Hematopoietic multipotent progenitor cell treated with erythropoietin and hydrocortisone succinate and interleukin-3 and kit ligand, for 4 days (in vitro differentiated cells): Measurements from ENCODE around the gene GREB1.

Experiments used
- DNase-seq: peaks from one replicate; pipeline ENCODE4 v3.0.0-alpha.2; 2015

The GREB1 gene

GRCh38 chr2:11581124-11581796, 47.4 kb downstream of the GREB1 start:
- DNase-seq: no peak

GRCh38 chr2:11581797-11582611, 48.2 kb downstream of the GREB1 start:
- DNase-seq: no peak

GRCh38 chr2:11582612-11582861, 48.7 kb downstream of the GREB1 start:
- no peak for DNase-seq

- DNase-seq: peak; percentile 79
Measured at GRCh38 chr2:11582862-11583752, 49.3 kb downstream of the GREB1 start.

GRCh38 chr2:11583840-11584524, 50.1 kb downstream of the GREB1 start:
- peak; percentile 89 for DNase-seq

- no peak for DNase-seq
Measured at GRCh38 chr2:11584525-11585056, 50.7 kb downstream of the GREB1 start.

GRCh38 chr2:11585071-11585470, 51.2 kb downstream of the GREB1 start:
- no peak for DNase-seq

- DNase-seq: no peak
Measured at GRCh38 chr2:11588228-11589110, 54.6 kb downstream of the GREB1 start.

- peak; percentile 15 for DNase-seq
Measured at GRCh38 chr2:11589316-11589940, 55.6 kb downstream of the GREB1 start.

GRCh38 chr2:11590193-11590592, 56.3 kb downstream of the GREB1 start:
- no peak for DNase-seq

GRCh38 chr2:11591091-11591490, 57.2 kb downstream of the GREB1 start:
- DNase-seq: no peak

- DNase-seq: no peak
Measured at GRCh38 chr2:11592671-11593574, 59.1 kb downstream of the GREB1 start.

GRCh38 chr2:11596801-11597200, 63.0 kb downstream of the GREB1 start:
- no peak for DNase-seq

GRCh38 chr2:11597538-11598225, 63.8 kb downstream of the GREB1 start:
- DNase-seq: no peak

GRCh38 chr2:11598228-11598731, 64.4 kb downstream of the GREB1 start:
- peak; percentile 18 for DNase-seq

- DNase-seq: no peak
Measured at GRCh38 chr2:11602563-11603204, 68.8 kb downstream of the GREB1 start.

GRCh38 chr2:11610624-11611242, 76.9 kb downstream of the GREB1 start:
- no peak for DNase-seq

- no peak for DNase-seq
Measured at GRCh38 chr2:11611251-11611650, 77.4 kb downstream of the GREB1 start.
